Activated T-cell treated with anti-CD3 and anti-CD28 coated beads, Interleukin-2, amount 50 U/mL, for 4 hours (primary cell): ENCODE results near the gene PCDHB14. TPM values are rescaled to one million over a fixed set of nuclear protein-coding genes. Genes with fewer than 3 reads are reported as not detected.

Experiments used
- total RNA-seq, 3 donors: library from RNA; stranded (reverse); gene quantifications; one replicate each; pipeline ENCODE4 v1.2.1, GENCODE V29; 2021

PCDHB14 gene
- total RNA-seq, 3 donors from 2014 or later, result 0.08 TPM; not detected in 1

Other genes with a start within 250 kb of the PCDHB14 start
- not detected for gene PCDHB1, start 172.0 kb upstream of the PCDHB14 start, total RNA-seq
- gene PCDHB2, start 128.7 kb upstream of the PCDHB14 start, total RNA-seq, result under 1 TPM in 1 of 3 donors, not detected in 2; 0.19 TPM
- gene PCDHB3, start 122.9 kb upstream of the PCDHB14 start, total RNA-seq, result not detected
- not detected for gene PCDHB4, start 101.5 kb upstream of the PCDHB14 start, total RNA-seq
- under 1 TPM in 2 of 3 donors, not detected in 1; 0.13 to 0.16 TPM for gene PCDHB5, start 88.1 kb upstream of the PCDHB14 start, total RNA-seq
- under 1 TPM in 1 of 3 donors, not detected in 2; 0.05 TPM for gene PCDHB6, start 73.3 kb upstream of the PCDHB14 start, total RNA-seq
- gene PCDHB7, start 50.7 kb upstream of the PCDHB14 start, total RNA-seq, result not detected
- not detected for gene PCDHB8, start 45.6 kb upstream of the PCDHB14 start, total RNA-seq
- gene PCDHB16, start 41.0 kb upstream of the PCDHB14 start, total RNA-seq, result not detected
- not detected for gene PCDHB9, start 36.2 kb upstream of the PCDHB14 start, total RNA-seq
- gene PCDHB10, start 31.0 kb upstream of the PCDHB14 start, total RNA-seq, result under 1 TPM in 1 of 3 donors, not detected in 2; 0.08 TPM
- not detected for gene PCDHB11, start 23.7 kb upstream of the PCDHB14 start, total RNA-seq
- gene PCDHB12, start 14.6 kb upstream of the PCDHB14 start, total RNA-seq, result not detected
- gene PCDHB13, start 9.4 kb upstream of the PCDHB14 start, total RNA-seq, result under 1 TPM; 0.08 to 0.16 (median 0.10) TPM
- gene PCDHB15, start 22.1 kb downstream of the PCDHB14 start, total RNA-seq, result under 1 TPM in 1 of 3 donors, not detected in 2; 0.08 TPM
- gene SLC25A2, start 80.7 kb downstream of the PCDHB14 start, total RNA-seq, result under 1 TPM in 1 of 3 donors, not detected in 2; 0.18 TPM
- gene TAF7, start 97.4 kb downstream of the PCDHB14 start, total RNA-seq, result 10 to 100 TPM; 64.8 to 73.8 (median 70.4) TPM
- gene PCDHGA1, start 107.2 kb downstream of the PCDHB14 start, total RNA-seq, result under 1 TPM; 0.05 to 0.11 (median 0.11) TPM
- gene PCDHGA2, start 115.4 kb downstream of the PCDHB14 start, total RNA-seq, result under 1 TPM in 1 of 3 donors, not detected in 2; 0.05 TPM
- gene PCDHGA3, start 120.5 kb downstream of the PCDHB14 start, total RNA-seq, result not detected
- gene PCDHGB1, start 126.8 kb downstream of the PCDHB14 start, total RNA-seq, result under 1 TPM in 1 of 3 donors, not detected in 2; 0.13 TPM
- under 1 TPM; 0.08 to 0.30 (median 0.08) TPM for gene PCDHGA4, start 131.7 kb downstream of the PCDHB14 start, total RNA-seq
- under 1 TPM; 0.13 to 0.43 (median 0.40) TPM for gene PCDHGB2, start 136.7 kb downstream of the PCDHB14 start, total RNA-seq
- gene PCDHGA5, start 140.8 kb downstream of the PCDHB14 start, total RNA-seq, result under 1 TPM; 0.05 to 0.13 (median 0.08) TPM
- under 1 TPM; 0.10 to 0.19 (median 0.13) TPM for gene PCDHGB3, start 146.9 kb downstream of the PCDHB14 start, total RNA-seq
- under 1 TPM; 0.13 to 0.27 (median 0.18) TPM for gene PCDHGA6, start 150.5 kb downstream of the PCDHB14 start, total RNA-seq
- gene PCDHGA7, start 159.4 kb downstream of the PCDHB14 start, total RNA-seq, result under 1 TPM in 2 of 3 donors, not detected in 1; 0.08 to 0.11 TPM
- under 1 TPM; 0.08 to 0.22 (median 0.20) TPM for gene PCDHGB4, start 164.4 kb downstream of the PCDHB14 start, total RNA-seq
- gene PCDHGA8, start 169.3 kb downstream of the PCDHB14 start, total RNA-seq, result not detected
- under 1 TPM; 0.26 to 0.91 (median 0.27) TPM for gene PCDHGB5, start 174.6 kb downstream of the PCDHB14 start, total RNA-seq
- under 1 TPM; 0.13 to 0.18 (median 0.16) TPM for gene PCDHGA9, start 179.4 kb downstream of the PCDHB14 start, total RNA-seq
- gene PCDHGB6, start 184.7 kb downstream of the PCDHB14 start, total RNA-seq, result under 1 TPM; 0.08 to 0.22 (median 0.18) TPM
- under 1 TPM; 0.25 to 0.68 (median 0.40) TPM for gene PCDHGA10, start 189.6 kb downstream of the PCDHB14 start, total RNA-seq
- gene PCDHGB7, start 194.3 kb downstream of the PCDHB14 start, total RNA-seq, result under 1 TPM in 1 of 3 donors, not detected in 2; 0.15 TPM
- gene PCDHGA11, start 197.7 kb downstream of the PCDHB14 start, total RNA-seq, result under 1 TPM; 0.05 to 0.13 (median 0.05) TPM
- under 1 TPM; 0.11 to 0.24 (median 0.20) TPM for gene PCDHGA12, start 207.2 kb downstream of the PCDHB14 start, total RNA-seq